Adipocyte (in vitro differentiated cells): ENCODE measurements around the gene ZRSR2.

ENCODE experiments used
- DNase-seq: peaks from one replicate; pipeline ENCODE4 v3.0.0-alpha.2; 2015; ENCODE audit warnings: low read depth
- H3K27me3 ChIP-seq: replicated peaks from 2 replicates; pipeline ENCODE4 v1.7.0; 2013; ENCODE audit warnings: mild to moderate bottlenecking, low read length, moderate library complexity; ENCODE audit not compliant: control insufficient read depth, insufficient read depth
- H3K36me3 ChIP-seq: 2 replicates; pipeline ENCODE4 v1.7.0; 2013; ENCODE audit warnings: low read length, mild to moderate bottlenecking, moderate library complexity; ENCODE audit not compliant: control insufficient read depth, insufficient read depth, severe bottlenecking
- H3K4me1 ChIP-seq: 2 replicates; pipeline ENCODE4 v1.7.0; 2013; ENCODE audit warnings: mild to moderate bottlenecking, low read length, moderate library complexity; ENCODE audit not compliant: control insufficient read depth, insufficient read depth
- H3K4me3 ChIP-seq: 2 replicates; pipeline ENCODE4 v1.7.0; 2013; ENCODE audit warnings: mild to moderate bottlenecking, low read length, moderate library complexity
- H3K9ac ChIP-seq: 2 replicates; pipeline ENCODE4 v1.7.0; 2013; ENCODE audit warnings: mild to moderate bottlenecking, low read length, moderate library complexity
- H3K9me3 ChIP-seq: 2 replicates; pipeline ENCODE4 v1.7.0; 2013; ENCODE audit warnings: mild to moderate bottlenecking, low read length, moderate library complexity; ENCODE audit not compliant: control insufficient read depth

ZRSR2 gene

DNA sequence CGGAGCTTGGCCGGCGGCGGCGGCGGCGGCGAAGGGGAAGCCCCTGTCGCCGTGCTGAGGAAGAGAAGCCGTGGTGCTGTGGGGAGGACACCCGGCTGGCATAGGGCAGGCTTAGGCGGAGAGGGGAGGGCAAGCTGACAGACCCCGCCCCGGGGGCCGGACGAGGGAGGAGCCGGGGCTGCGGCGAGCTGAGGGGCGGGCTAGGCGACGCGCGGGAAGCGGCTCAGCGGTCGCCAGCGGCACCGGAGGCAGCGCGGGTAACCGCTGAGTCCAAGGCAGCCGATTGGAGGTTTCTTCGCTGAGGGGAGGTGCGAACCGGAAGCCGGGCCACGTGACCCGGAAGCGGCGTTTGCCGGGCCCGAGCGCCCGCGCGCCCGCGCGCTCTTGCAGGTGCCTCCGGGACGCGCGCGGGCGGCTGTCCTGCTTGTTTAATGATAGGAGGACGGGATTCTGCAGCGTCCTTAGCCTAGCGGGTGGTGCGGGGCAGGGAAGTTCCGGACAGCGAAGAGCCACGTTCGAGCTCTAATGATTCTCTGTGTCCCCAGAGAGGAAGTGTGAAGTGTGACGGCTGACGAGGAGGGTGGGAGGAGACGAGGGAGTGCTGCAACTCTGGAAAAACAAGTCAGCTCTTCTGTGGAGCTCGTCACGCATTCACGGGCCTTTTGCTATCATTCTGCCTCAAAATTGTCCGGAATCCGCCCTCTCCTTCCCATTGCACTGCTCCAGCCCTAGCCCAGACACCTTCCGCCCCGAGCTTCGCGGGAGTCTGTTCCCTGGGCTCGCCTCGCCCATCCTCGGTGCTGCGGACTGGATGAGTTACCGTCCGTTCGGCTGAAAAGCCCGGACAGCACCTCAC lies 64.7 kb downstream of the ZRSR2 start, which contains the start of gene AP1S2:
Gene AP1S2, minus strand, starts transcription at position 102 of the 856 bp plus-strand sequence. CDS start 2,289 bp downstream, outside the sequence.
- Histone ChIP-seq H3K36me3 (no peaks in the 10 kb centered on the region), H3K4me3 (peak within 1 kb of the TSS; percentile 98), H3K27me3 (peaks cover 4% of the 10 kb centered on the region), H3K9me3 (no peaks in the 10 kb centered on the region), H3K9ac (peak within 1 kb of the TSS; percentile 85), H3K4me1 (peaks cover 12% of the 10 kb centered on the region)
- peak; percentile 97 for DNase-seq

DNA sequence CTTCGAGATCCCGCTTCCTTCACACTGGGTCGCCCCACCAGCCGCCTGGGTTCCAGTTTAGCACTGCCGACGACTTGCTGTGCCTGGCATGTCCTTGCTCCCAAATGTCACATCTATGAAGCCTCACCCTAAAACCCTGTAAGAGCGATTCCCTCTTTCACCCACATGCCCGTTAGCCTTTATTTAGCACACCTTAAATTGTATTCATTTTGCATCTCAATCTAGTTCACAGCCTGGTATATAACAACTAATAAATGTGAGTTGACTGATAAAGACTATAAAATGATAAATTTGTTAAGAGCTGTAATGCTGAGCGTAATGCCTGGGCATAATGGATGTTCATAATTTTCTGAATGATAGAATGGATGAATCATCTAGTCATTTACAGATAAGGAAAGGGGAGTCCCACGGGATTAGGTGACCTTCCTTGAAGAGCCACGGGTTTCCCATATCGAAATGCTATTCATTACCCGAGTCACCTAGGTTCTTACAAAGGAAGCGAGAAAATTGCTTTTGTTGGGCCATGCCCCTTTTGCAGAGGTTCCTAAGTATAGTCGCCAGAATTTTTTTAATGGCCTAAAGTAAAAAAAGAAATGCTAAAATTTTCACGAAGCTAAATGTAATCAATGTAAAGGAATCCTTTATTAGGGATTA lies 65.4 kb downstream of the ZRSR2 start:
- H3K4me3 ChIP-seq = peak overlapping the region; percentile 98
- peak overlapping the region; percentile 85 for H3K9ac ChIP-seq
- peaks cover 4% of the 10 kb centered on the region for H3K27me3 ChIP-seq
- DNase-seq = peak; percentile 7
- peaks cover 12% of the 10 kb centered on the region for H3K4me1 ChIP-seq
- no peaks in the 10 kb centered on the region for H3K36me3 ChIP-seq
- H3K9me3 ChIP-seq = no peaks in the 10 kb centered on the region

DNA sequence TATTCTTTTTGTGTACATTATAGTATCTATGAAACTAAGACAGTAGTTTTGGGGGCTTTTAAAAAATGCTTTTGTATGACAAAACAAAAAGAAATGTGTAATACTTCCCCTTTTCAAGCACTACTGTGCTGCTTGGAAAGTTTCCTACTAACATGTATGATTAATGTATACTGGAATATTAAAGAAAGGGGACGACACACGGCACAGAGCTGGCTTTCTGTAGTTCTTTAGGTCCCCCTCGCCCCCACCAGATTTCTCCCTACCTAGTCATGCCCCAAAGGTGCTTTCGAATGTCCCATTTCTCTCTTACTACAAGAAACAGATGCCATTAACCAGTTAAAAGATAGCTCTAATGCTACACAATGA lies 65.9 kb downstream of the ZRSR2 start:
- DNase-seq = no peak
- Histone ChIP-seq H3K9me3 (peaks cover 3% of the 10 kb centered on the region), H3K9ac (no peak overlapping the region), H3K27me3 (peaks cover 6% of the 10 kb centered on the region), H3K36me3 (no peaks in the 10 kb centered on the region), H3K4me1 (peaks cover 12% of the 10 kb centered on the region), H3K4me3 (no peak overlapping the region)

DNA sequence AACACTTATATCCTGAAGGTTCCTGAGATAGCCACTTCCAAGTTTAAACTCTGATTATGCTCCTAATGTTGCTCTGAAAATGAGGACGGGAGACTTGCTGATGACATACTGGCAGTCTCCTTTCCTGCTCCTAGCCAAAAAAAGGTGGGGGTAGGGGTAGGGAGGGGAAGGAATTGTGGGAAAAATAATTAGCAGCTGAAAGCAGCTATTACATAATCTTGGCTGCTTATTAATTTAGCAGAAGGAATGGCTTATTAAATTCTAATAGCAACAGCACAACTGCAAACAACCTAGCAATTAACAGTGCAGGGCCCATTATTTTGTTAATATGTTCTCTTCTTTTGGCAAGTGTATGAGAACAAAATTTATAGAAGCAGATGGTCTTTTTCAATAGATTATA lies 66.4 kb downstream of the ZRSR2 start:
- no peaks in the 10 kb centered on the region for H3K36me3 ChIP-seq
- H3K9ac ChIP-seq = no peak overlapping the region
- no peak for DNase-seq
- no peak overlapping the region for H3K4me3 ChIP-seq
- H3K4me1 ChIP-seq = peaks cover 12% of the 10 kb centered on the region
- H3K9me3 ChIP-seq = peaks cover 5% of the 10 kb centered on the region
- H3K27me3 ChIP-seq = peaks cover 10% of the 10 kb centered on the region

DNA sequence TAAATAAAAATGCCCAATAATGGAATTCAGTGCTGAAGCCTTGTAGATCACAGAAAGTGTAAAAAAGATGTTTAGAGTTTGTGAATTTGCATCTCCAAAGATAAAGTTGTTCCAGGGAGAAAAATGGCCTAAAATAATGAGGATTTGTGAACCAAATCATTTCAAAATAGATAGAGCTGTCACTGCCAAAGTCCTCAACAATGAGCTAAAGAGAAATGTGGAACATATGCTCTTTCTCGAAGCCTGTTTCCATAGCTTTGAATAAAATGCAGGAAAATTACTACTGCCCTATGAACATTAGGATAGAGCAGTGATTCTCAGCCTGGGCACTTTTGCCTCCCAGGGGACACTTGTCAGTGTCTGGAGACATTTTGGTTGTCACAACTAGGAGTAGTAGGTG lies 67.8 kb downstream of the ZRSR2 start:
- H3K9ac ChIP-seq = no peak overlapping the region
- H3K36me3 ChIP-seq = no peaks in the 10 kb centered on the region
- H3K27me3 ChIP-seq = peaks cover 11% of the 10 kb centered on the region
- DNase-seq = no peak
- H3K4me3 ChIP-seq = no peak overlapping the region
- peaks cover 12% of the 10 kb centered on the region for H3K4me1 ChIP-seq
- H3K9me3 ChIP-seq = peaks cover 5% of the 10 kb centered on the region

DNA sequence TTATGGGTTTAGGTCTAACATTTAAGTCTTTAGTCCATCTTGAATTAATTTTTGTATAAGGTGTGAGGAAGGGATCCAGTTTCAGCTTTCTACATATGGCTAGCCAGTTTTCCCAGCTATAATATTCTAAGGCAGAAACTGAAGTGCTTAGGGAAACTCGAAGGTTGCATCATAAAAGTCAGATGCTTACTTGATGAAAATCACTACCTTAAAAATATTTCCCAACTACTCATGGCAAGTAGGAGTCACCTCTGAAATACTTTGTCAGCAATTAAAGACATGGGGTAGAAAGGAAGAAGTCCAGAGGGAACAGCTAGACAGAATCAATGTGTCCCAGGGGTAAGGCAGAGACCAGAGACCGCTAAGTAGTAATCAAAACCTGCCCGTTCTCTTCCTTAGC lies 70.6 kb downstream of the ZRSR2 start:
- Histone ChIP-seq H3K9me3 (peaks cover 5% of the 10 kb centered on the region), H3K9ac (no peak overlapping the region), H3K36me3 (no peaks in the 10 kb centered on the region), H3K4me3 (no peak overlapping the region), H3K4me1 (no peaks in the 10 kb centered on the region), H3K27me3 (peaks cover 11% of the 10 kb centered on the region)
- DNase-seq = no peak

DNA sequence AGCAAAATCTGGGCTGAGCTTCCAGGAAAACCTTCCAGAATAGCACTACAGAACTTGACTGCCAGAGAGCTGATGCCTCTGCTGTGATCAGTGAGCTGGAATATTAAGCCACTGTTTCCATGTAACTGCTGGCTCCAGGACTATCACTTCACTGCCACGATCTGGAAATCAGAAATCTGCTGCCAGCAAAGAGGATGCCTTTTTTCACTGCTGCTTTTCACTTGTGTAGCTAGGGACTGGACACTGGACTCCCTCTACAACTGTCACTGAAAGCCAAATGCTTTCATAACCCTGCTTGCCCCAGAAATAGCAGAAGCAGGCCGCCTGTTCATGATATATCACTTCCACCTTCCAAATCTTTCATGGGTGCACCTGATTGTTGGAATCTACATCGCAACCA lies 73.7 kb downstream of the ZRSR2 start:
- H3K4me3 ChIP-seq = no peak overlapping the region
- no peak for DNase-seq
- H3K9me3 ChIP-seq = peaks cover 5% of the 10 kb centered on the region
- peaks cover 23% of the 10 kb centered on the region for H3K27me3 ChIP-seq
- no peaks in the 10 kb centered on the region for H3K36me3 ChIP-seq
- no peak overlapping the region for H3K9ac ChIP-seq
- no peaks in the 10 kb centered on the region for H3K4me1 ChIP-seq

DNA sequence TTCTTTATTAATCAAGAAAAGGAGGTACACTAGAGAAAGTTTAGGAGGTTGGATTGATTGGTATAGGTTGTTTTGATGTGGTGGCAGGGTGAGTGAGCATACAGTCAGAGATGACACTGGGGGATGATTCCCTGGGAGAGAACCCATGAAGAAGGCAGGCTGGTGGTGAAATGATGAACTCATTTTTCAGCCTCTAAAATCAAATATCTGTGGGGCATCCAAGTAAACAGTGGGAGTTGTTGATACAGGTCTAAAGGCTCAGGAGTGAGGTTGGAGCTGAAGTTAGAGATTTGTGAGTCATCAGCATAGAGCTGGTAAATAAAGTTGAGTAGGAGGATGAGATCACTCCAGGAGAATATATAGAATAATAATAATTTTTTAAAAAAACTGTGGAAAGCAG lies 74.3 kb downstream of the ZRSR2 start:
- no peak overlapping the region for H3K4me3 ChIP-seq
- H3K9ac ChIP-seq = no peak overlapping the region
- H3K27me3 ChIP-seq = peaks cover 24% of the 10 kb centered on the region
- H3K4me1 ChIP-seq = no peaks in the 10 kb centered on the region
- no peaks in the 10 kb centered on the region for H3K36me3 ChIP-seq
- peaks cover 5% of the 10 kb centered on the region for H3K9me3 ChIP-seq
- no peak for DNase-seq

DNA sequence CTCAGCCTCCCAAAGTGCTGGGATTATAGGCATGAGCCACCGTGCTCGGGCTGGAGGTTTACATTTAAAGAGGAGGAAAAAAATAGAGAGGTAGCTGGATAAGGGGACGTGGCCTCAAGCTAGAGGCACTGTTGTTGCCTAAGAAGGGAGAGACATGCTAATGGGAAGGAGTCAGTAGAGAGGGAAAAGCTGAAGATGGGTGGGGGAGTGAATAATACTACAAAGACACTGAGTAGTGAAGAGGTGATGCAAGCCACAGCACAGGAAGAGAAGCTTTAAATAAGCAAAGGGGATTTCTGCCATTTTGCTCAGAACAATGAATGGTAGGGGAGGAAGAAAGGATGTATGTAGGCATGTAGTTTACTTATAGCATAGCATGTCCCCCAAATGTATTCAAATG lies 75.9 kb downstream of the ZRSR2 start:
- H3K36me3 ChIP-seq = no peaks in the 10 kb centered on the region
- peaks cover 2% of the 10 kb centered on the region for H3K9me3 ChIP-seq
- H3K4me1 ChIP-seq = no peaks in the 10 kb centered on the region
- H3K4me3 ChIP-seq = no peak overlapping the region
- DNase-seq = no peak
- peaks cover 27% of the 10 kb centered on the region for H3K27me3 ChIP-seq
- no peak overlapping the region for H3K9ac ChIP-seq

DNA sequence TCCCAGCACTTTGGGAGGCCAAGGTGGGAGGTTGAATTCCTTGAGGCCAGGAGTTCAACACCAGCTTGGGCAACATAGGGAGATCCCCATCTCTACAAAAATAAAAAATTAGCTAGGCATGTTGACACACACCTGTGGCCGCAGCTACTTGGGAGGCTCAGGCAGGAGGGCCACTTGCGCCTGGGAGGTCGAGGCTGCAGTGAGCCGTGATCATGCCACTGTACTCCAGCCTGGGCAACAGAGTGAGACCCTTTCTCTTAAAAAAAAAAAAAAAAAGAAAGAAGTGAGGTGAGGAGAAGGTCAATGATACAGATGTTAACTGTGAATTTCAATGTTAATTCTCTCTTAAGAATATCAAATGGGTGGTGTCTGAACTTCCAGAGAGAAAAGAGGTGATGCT lies 79.4 kb downstream of the ZRSR2 start:
- Histone ChIP-seq H3K4me3 (no peak overlapping the region), H3K9me3 (no peaks in the 10 kb centered on the region), H3K4me1 (no peaks in the 10 kb centered on the region), H3K36me3 (no peaks in the 10 kb centered on the region), H3K27me3 (peaks cover 29% of the 10 kb centered on the region), H3K9ac (no peak overlapping the region)
- no peak for DNase-seq

DNA sequence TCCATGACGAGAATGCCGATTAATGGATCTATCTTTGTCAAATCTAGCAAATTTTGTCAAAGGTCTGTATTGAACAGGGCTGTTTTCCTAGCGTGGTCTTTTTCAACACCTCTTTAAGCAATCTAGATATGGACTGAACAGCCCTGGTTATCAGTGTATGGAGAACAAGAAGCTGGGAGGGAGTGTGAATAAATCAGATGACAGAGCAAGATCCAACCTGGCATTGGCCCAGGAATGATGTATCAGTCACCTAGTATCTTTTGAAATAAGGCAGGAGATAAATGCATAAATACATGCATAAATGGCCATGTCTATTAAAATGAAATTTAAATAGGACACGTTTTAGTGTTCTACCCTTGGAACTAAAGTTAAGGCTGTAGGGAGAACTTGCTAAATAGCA lies 80.0 kb downstream of the ZRSR2 start:
- Histone ChIP-seq H3K9ac (no peak overlapping the region), H3K9me3 (no peaks in the 10 kb centered on the region), H3K4me1 (no peaks in the 10 kb centered on the region), H3K27me3 (peaks cover 29% of the 10 kb centered on the region), H3K36me3 (no peaks in the 10 kb centered on the region), H3K4me3 (no peak overlapping the region)
- no peak for DNase-seq
